Mesendoderm (in vitro differentiated cells): ENCODE results near the gene PGA4.
"Not testable (repeated sequence)": the region's sequence is repeated elsewhere in the genome, so short reads cannot be mapped to it uniquely, and the experiment has no call there.

Experiments used
- DNase-seq: peaks from one replicate; pipeline ENCODE4 v3.0.0; 2013
- H2AK5ac ChIP-seq: 2 replicates; pipeline ENCODE4 v1.6.1; 2013; ENCODE audit warnings: low read length, inconsistent platforms
- H2BK120ac ChIP-seq: 2 replicates; pipeline ENCODE4 v1.6.1; 2013; ENCODE audit warnings: low read depth, mild to moderate bottlenecking, low read length, moderate library complexity, mixed read lengths
- H2BK15ac ChIP-seq: replicated peaks from 2 replicates; pipeline ENCODE4 v1.6.1; 2013; ENCODE audit warnings: low read depth, mild to moderate bottlenecking, moderate library complexity
- H2BK5ac ChIP-seq: 2 replicates; pipeline ENCODE4 v1.6.1; 2013; ENCODE audit warnings: low read length, inconsistent platforms
- H3K18ac ChIP-seq: 2 replicates; pipeline ENCODE4 v1.6.1; 2013; ENCODE audit warnings: mild to moderate bottlenecking, low read length, mixed read lengths
- H3K23ac ChIP-seq: one replicate; pipeline ENCODE4 v1.6.1; 2013; ENCODE audit warnings: low read length
- H3K27ac ChIP-seq: 2 replicates; pipeline ENCODE4 v1.5.1; 2013; ENCODE audit warnings: low read depth, mild to moderate bottlenecking, inconsistent platforms, low read length, moderate library complexity
- H3K27me3 ChIP-seq: 2 replicates; pipeline ENCODE4 v1.6.1; 2013; ENCODE audit warnings: low read length, control low read depth, mild to moderate bottlenecking, inconsistent platforms; ENCODE audit not compliant: insufficient read depth, poor library complexity
- H3K36me3 ChIP-seq: 2 replicates; pipeline ENCODE4 v1.6.1; 2013; ENCODE audit warnings: low read length, inconsistent platforms; ENCODE audit not compliant: control insufficient read depth, insufficient read depth
- H3K4ac ChIP-seq: one replicate; pipeline ENCODE4 v1.6.1; 2013; ENCODE audit warnings: low read depth, mild to moderate bottlenecking, low read length, moderate library complexity
- H3K4me1 ChIP-seq: 2 replicates; pipeline ENCODE4 v1.6.1; 2013; ENCODE audit warnings: low read depth, low read length, inconsistent platforms; ENCODE audit not compliant: control insufficient read depth
- H3K4me2 ChIP-seq: 2 replicates; pipeline ENCODE4 v1.6.1; 2013; ENCODE audit warnings: low read length
- H3K4me3 ChIP-seq: 2 replicates; pipeline ENCODE4 v1.5.1; 2013; ENCODE audit warnings: mild to moderate bottlenecking, low read length
- H3K56ac ChIP-seq: one replicate; pipeline ENCODE4 v1.6.1; 2013; ENCODE audit warnings: low read length
- H3K79me1 ChIP-seq: 2 replicates; pipeline ENCODE4 v1.6.1; 2013; ENCODE audit warnings: low read length, inconsistent platforms
- H3K79me2 ChIP-seq: 2 replicates; pipeline ENCODE4 v1.6.1; 2013; ENCODE audit warnings: mild to moderate bottlenecking, low read length; ENCODE audit not compliant: control insufficient read depth, insufficient read depth
- H3K9ac ChIP-seq: 2 replicates; pipeline ENCODE4 v1.6.1; 2013; ENCODE audit warnings: low read length, inconsistent platforms
- H4K5ac ChIP-seq: one replicate; pipeline ENCODE4 v1.6.1; 2013; ENCODE audit warnings: low read length
- H4K8ac ChIP-seq: one replicate; pipeline ENCODE4 v1.6.1; 2013; ENCODE audit warnings: low read depth, mild to moderate bottlenecking, control low read depth, low read length, moderate library complexity
- WGBS: extraction: QIAGEN DNeasy Blood & Tissue Kit; methylation state at CpG from one replicate; pipeline ENCODE4 v1.1.7; 2013; ENCODE audit warnings: low lambda C conversion rate, missing lambda C conversion rate; ENCODE audit not compliant: insufficient coverage; ENCODE audit errors: extremely low coverage; 5-methylcytosine and 5-hydroxymethylcytosine counted together

Gene PGA4

DNA sequence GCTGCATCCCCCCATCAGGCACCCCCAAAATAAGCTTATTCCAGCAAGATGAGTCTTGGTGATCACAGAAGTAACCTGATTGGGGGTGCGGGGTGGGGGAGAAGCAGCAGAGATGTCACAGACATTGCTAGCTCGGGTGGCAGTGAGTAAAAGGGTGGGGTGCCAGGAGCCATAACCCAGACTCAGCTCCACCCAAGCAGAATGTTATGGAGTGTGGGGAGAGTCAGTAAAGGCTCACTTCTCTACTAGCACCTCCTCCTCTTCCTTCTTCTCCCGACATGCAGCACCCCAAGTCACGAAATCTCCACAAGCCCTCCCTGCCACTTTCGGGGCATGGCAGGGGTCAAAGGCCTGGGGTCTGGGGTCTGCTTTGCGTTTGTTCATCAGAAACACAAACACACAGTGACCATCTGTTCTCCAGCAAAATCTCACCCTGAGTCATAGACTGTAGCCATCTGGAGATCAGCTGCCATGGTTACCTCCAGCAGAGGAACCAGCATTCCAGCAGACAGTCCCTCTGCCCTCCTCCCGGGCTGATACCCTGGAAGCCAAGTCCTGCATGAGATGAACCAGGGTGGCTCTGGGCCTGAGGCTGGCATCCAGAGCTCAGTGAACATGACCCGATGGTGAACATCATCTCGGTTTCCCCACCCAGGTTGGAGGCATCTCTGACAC lies 14.4 kb upstream of the PGA4 start:
- not testable (repeated sequence) for H3K23ac ChIP-seq, H3K79me1 ChIP-seq, H3K4ac ChIP-seq, H2BK15ac ChIP-seq, H2AK5ac ChIP-seq, H3K27ac ChIP-seq, H3K4me3 ChIP-seq, H2BK5ac ChIP-seq, H4K8ac ChIP-seq, H2BK120ac ChIP-seq, H3K27me3 ChIP-seq, H4K5ac ChIP-seq, H3K18ac ChIP-seq, H3K4me1 ChIP-seq, DNase-seq, H3K36me3 ChIP-seq, H3K79me2 ChIP-seq, H3K56ac ChIP-seq, H3K4me2 ChIP-seq, H3K9ac ChIP-seq
- WGBS, result no CpG with 5 or more reads among the region's 9 CpGs

DNA sequence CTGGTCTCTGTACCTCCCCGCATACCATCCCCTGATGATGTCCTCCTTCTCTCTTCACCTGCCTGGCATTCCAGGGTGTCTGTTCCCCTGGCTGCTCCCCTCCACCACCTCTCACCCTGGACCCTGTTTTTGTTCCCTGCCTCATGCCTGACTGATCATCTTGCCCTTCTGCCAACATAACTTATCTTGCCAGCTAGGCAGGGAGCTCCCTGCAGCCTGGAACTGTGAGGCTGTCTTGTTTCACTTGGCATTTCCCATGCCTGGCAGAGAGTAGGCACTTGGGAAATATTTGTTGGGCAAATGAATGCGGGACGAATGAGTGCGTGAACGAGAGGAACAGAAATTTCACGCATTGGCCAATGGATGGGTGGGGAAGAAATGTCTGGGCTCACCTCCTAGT lies 11.5 kb upstream of the PGA4 start:
- not testable (repeated sequence) for H2BK5ac ChIP-seq, H4K5ac ChIP-seq, H3K79me2 ChIP-seq, H3K4me1 ChIP-seq, H3K23ac ChIP-seq, H2AK5ac ChIP-seq, H3K4ac ChIP-seq, H4K8ac ChIP-seq, H3K4me3 ChIP-seq, H3K9ac ChIP-seq, H2BK15ac ChIP-seq, H3K36me3 ChIP-seq, H3K27me3 ChIP-seq, H3K56ac ChIP-seq, H3K18ac ChIP-seq, H3K4me2 ChIP-seq, H3K27ac ChIP-seq, DNase-seq, H3K79me1 ChIP-seq, H2BK120ac ChIP-seq
- WGBS, result no CpG with 5 or more reads among the region's 6 CpGs

DNA sequence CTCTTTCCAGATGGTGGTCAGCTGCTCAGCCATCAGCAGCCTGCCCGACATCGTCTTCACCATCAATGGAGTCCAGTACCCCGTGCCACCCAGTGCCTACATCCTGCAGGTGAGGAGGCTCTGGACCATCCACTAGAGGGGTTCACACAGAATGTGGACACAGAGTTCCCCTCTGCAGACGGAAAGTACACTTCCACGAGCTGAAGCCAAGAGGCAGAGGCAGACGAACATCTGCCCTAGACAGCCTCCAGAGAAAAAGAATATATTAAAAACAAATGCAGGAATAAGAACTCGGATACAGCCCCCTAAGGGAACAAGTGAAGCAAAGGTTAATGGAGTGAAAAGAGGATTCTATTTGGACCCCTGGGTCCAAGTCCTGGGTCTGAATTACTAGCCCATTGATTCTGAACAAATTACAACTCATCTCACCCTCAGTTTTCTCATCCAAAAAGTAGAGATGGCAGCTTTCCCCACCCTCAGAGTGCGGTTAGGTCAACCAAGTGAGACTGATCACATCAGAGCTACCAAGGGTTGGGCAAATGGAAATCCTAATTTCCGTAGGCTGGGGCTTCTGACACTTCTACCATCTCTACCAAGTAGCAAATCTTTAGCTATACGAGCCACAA lies 10.7 kb upstream of the PGA4 start:
- no CpG with 5 or more reads among the region's 10 CpGs for WGBS
- not testable (repeated sequence) for H3K79me2 ChIP-seq, H3K4me2 ChIP-seq, H4K5ac ChIP-seq, H2BK5ac ChIP-seq, H4K8ac ChIP-seq, H3K27me3 ChIP-seq, DNase-seq, H3K4me1 ChIP-seq, H3K23ac ChIP-seq, H3K79me1 ChIP-seq, H2BK120ac ChIP-seq, H3K27ac ChIP-seq, H3K9ac ChIP-seq, H3K18ac ChIP-seq, H3K56ac ChIP-seq, H3K4me3 ChIP-seq, H2BK15ac ChIP-seq, H3K36me3 ChIP-seq, H2AK5ac ChIP-seq, H3K4ac ChIP-seq

GRCh38 chr11:61212202-61212601 lies 9.9 kb upstream of the PGA4 start:
- not testable (repeated sequence) for H2BK5ac ChIP-seq, H3K4me2 ChIP-seq, H3K27ac ChIP-seq, H4K8ac ChIP-seq, H2AK5ac ChIP-seq, H3K4ac ChIP-seq, DNase-seq, H4K5ac ChIP-seq, H3K18ac ChIP-seq, H2BK15ac ChIP-seq, H3K23ac ChIP-seq, H3K56ac ChIP-seq, H3K79me1 ChIP-seq, H3K79me2 ChIP-seq, H2BK120ac ChIP-seq, H3K4me3 ChIP-seq, H3K9ac ChIP-seq, H3K4me1 ChIP-seq, H3K27me3 ChIP-seq, H3K36me3 ChIP-seq
- WGBS, result no CpG with 5 or more reads among the region's 15 CpGs

DNA sequence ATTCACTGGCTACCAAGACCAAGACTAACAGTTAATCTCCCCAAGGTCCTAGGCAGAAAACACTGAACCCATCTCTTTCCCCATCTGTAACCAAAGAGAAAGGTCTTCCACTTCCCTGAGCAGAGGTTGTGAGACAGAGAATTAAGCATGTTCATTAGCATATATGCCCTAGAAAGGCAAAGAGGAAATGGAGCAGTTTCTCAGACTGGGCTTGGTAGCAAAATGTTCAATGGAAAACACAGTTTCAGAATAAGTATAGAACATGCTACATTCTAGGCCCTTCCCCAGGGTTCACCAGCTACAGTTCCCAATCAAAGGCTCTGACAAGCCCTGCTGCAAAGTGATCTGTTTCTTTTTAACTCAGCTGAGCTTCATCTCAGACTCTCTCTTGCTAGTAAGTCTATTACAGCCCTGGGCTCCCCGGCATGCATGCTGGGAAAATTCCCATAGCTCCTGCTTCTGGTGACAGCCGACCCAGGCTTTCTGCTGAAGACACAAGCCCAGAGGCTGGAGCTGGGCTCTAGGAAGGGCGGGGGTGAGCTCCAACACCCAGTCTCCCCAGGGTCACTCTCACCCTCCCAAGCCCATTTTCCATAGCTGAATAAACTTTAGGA lies 8.3 kb upstream of the PGA4 start:
- not testable (repeated sequence) for H2BK5ac ChIP-seq, H4K8ac ChIP-seq, H3K4ac ChIP-seq, H3K79me2 ChIP-seq, H3K56ac ChIP-seq, H3K36me3 ChIP-seq, H3K27ac ChIP-seq, H3K18ac ChIP-seq, H3K79me1 ChIP-seq, H3K23ac ChIP-seq, H2BK120ac ChIP-seq, H3K4me2 ChIP-seq, H2AK5ac ChIP-seq, H2BK15ac ChIP-seq, H3K27me3 ChIP-seq, H4K5ac ChIP-seq, H3K9ac ChIP-seq, DNase-seq, H3K4me1 ChIP-seq, H3K4me3 ChIP-seq
- no CpG with 5 or more reads among the region's 3 CpGs for WGBS
